Panc1 (cell line): ENCODE results near the gene NTM. TPM values are rescaled to one million over a fixed set of nuclear protein-coding genes. Genes with fewer than 3 reads are reported as not detected.

Experiments used
- ATAC-seq: fragments of 200-7000 bp; cut with Tn5 transposase; 2 replicates; pipeline ENCODE4 v1.9.1; 2020; ENCODE audit warnings: mild to moderate bottlenecking, moderate library complexity
- BruUV-seq: library from RNA; stranded (reverse); fragments of 400-500 nt; replicated peaks from 2 replicates; lab custom pipeline; 2021; lab: Mats Ljungman, UMichigan
- CTCF ChIA-PET: fragments of 300-600 bp; sonication (Branson Sonifier 250); formaldehyde crosslinking; loops from one replicate; lab custom pipeline; 2022; ENCODE audit warnings: antibody characterized with exemption; lab: Charles Lee
- POLR2A ChIA-PET: fragments of 300-600 bp; sonication (Branson Sonifier 250); formaldehyde crosslinking; loops from one replicate; lab custom pipeline; 2022; ENCODE audit warnings: antibody characterized with exemption; lab: Charles Lee
- DNase-seq: peaks from one replicate; pipeline ENCODE4 v3.0.0-alpha.2; 2010; ENCODE audit warnings: low read depth, low spot score
- H3K27ac ChIP-seq: 2 replicates; pipeline ENCODE4 v1.5.1; 2011; ENCODE audit warnings: mild to moderate bottlenecking, low read length, inconsistent platforms
- H3K27me3 ChIP-seq: fragments of 200-500 bp; sonication (Bioruptor generic); 2 replicates; pipeline ENCODE4 v1.6.0; 2014; ENCODE audit warnings: low read length, inconsistent platforms; ENCODE audit not compliant: control insufficient read depth, insufficient read depth
- H3K36me3 ChIP-seq: fragments of 200-500 bp; sonication (Bioruptor generic); 2 replicates; pipeline ENCODE4 v1.5.1; 2014; ENCODE audit warnings: inconsistent platforms, mild to moderate bottlenecking, low read length, moderate library complexity; ENCODE audit not compliant: control insufficient read depth, insufficient read depth
- H3K4me1 ChIP-seq: 2 replicates; pipeline ENCODE4 v1.5.1; 2011; ENCODE audit warnings: inconsistent platforms, mild to moderate bottlenecking, low read length, moderate library complexity; ENCODE audit not compliant: control insufficient read depth, insufficient read depth
- H3K4me3 ChIP-seq, 2 experiments: 2 replicates each; pipeline ENCODE4 v1.5.1; 2011 to 2012; ENCODE audit warnings: low read depth in 2 of 2, low read length in 2 of 2, mild to moderate bottlenecking in 2 of 2, inconsistent platforms in 1 of 2, moderate library complexity in 1 of 2
- H3K9me3 ChIP-seq: fragments of 200-500 bp; sonication (Bioruptor generic); 2 replicates; pipeline ENCODE4 v1.5.1; 2014; ENCODE audit warnings: low read depth, mild to moderate bottlenecking, inconsistent platforms, low read length, moderate library complexity; ENCODE audit not compliant: control insufficient read depth, insufficient read depth
- POLR2AphosphoS5 ChIP-seq: IDR thresholded peaks from 2 replicates; pipeline ENCODE4 v1.6.1; 2012; ENCODE audit warnings: mild to moderate bottlenecking, low read depth, low read length, moderate library complexity
- SIN3A ChIP-seq: IDR thresholded peaks from 2 replicates; pipeline ENCODE4 v1.6.1; 2012; ENCODE audit warnings: low read depth, mild to moderate bottlenecking, low read length, moderate library complexity, borderline replicate concordance; ENCODE audit not compliant: insufficient read depth
- TCF7L2 ChIP-seq: IDR thresholded peaks from 2 replicates; pipeline ENCODE4 v1.6.1; 2011; ENCODE audit warnings: mild to moderate bottlenecking, low read depth, low read length, inconsistent platforms
- in situ Hi-C: cut with HindIII; loops from 2 replicates; pipeline ENCODE4 v1.10.0; 2016; ENCODE audit warnings: low sequenced_read_pairs, low pct_unique_long_range_greater_than_20kb
- intact Hi-C: fragments of 100-400 bp; cut with micrococcal nuclease; formaldehyde crosslinking; loops from one replicate; pipeline ENCODE4 v1.10.0; 2022; ENCODE audit not compliant: unreplicated experiment
- total RNA-seq: library from RNA; stranded (reverse); gene quantifications from one replicate; pipeline ENCODE4 v1.2.1, GENCODE V29; 2021; ENCODE audit not compliant: unreplicated experiment
- TF ChIP-seq, protein P1 (sequence below), 2 experiments: IDR thresholded peaks; 2 replicates each; pipeline ENCODE4 v1.6.1; 2011 to 2012; ENCODE audit warnings: low read depth in 2 of 2, control low read depth in 1 of 2, low read length in 1 of 2, mild to moderate bottlenecking in 1 of 2, moderate library complexity in 1 of 2; ENCODE audit not compliant: insufficient read depth in 1 of 2
- TF ChIP-seq, protein P2 (sequence below): fragments of 450-650 bp; IDR thresholded peaks from 2 replicates; pipeline ENCODE4 v1.5.1; 2017; ENCODE audit warnings: mild to moderate bottlenecking

Gene NTM
- total RNA-seq, 1 experiment from 2014 or later = 0.10 TPM

DNA sequence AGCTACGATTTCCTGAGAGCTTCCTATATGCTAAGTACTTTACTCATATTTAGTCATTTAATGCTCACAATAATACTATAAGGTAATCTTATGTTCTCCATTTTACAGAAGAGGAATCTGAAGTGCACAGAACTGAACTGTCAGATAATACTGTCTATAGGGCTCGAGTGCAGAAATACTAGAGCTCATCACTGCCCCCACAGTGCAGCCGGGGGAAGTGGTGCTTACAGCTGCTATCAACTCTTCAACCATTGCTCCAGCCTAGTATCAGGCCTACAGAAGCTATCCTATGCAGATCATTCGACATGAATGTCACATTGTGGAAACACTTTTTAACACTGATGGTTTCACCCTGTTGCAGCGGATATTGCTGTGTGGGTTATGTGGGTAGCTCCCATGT is 929.9 kb downstream of the NTM start:
- DNase-seq (no peak), ATAC-seq (no peak)
- BruUV-seq = no TSS peak
- H3K4me3 ChIP-seq = no peak overlapping the region
- intact Hi-C loops (no loop called here), in situ Hi-C loops (no loop called here)
- TF ChIP-seq SIN3A (no peak), POLR2AphosphoS5 (no peak), TCF7L2 (no peak)
- TF ChIP-seq, protein P1, sequence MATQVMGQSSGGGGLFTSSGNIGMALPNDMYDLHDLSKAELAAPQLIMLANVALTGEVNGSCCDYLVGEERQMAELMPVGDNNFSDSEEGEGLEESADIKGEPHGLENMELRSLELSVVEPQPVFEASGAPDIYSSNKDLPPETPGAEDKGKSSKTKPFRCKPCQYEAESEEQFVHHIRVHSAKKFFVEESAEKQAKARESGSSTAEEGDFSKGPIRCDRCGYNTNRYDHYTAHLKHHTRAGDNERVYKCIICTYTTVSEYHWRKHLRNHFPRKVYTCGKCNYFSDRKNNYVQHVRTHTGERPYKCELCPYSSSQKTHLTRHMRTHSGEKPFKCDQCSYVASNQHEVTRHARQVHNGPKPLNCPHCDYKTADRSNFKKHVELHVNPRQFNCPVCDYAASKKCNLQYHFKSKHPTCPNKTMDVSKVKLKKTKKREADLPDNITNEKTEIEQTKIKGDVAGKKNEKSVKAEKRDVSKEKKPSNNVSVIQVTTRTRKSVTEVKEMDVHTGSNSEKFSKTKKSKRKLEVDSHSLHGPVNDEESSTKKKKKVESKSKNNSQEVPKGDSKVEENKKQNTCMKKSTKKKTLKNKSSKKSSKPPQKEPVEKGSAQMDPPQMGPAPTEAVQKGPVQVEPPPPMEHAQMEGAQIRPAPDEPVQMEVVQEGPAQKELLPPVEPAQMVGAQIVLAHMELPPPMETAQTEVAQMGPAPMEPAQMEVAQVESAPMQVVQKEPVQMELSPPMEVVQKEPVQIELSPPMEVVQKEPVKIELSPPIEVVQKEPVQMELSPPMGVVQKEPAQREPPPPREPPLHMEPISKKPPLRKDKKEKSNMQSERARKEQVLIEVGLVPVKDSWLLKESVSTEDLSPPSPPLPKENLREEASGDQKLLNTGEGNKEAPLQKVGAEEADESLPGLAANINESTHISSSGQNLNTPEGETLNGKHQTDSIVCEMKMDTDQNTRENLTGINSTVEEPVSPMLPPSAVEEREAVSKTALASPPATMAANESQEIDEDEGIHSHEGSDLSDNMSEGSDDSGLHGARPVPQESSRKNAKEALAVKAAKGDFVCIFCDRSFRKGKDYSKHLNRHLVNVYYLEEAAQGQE (IDR thresholded peaks at IDR 0.05; ENCODE audit: insufficient read depth in 1 of 2, low read depth in 2 of 2, low read length in 1 of 2) = no peak
- TF ChIP-seq, protein P2, sequence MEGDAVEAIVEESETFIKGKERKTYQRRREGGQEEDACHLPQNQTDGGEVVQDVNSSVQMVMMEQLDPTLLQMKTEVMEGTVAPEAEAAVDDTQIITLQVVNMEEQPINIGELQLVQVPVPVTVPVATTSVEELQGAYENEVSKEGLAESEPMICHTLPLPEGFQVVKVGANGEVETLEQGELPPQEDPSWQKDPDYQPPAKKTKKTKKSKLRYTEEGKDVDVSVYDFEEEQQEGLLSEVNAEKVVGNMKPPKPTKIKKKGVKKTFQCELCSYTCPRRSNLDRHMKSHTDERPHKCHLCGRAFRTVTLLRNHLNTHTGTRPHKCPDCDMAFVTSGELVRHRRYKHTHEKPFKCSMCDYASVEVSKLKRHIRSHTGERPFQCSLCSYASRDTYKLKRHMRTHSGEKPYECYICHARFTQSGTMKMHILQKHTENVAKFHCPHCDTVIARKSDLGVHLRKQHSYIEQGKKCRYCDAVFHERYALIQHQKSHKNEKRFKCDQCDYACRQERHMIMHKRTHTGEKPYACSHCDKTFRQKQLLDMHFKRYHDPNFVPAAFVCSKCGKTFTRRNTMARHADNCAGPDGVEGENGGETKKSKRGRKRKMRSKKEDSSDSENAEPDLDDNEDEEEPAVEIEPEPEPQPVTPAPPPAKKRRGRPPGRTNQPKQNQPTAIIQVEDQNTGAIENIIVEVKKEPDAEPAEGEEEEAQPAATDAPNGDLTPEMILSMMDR = peak; percentile 45
- POLR2A ChIA-PET = no interaction called here
- no peak overlapping the region for H3K27ac ChIP-seq
- H3K36me3 ChIP-seq = no peaks in the 10 kb centered on the region
- no peaks in the 10 kb centered on the region for H3K4me1 ChIP-seq
- H3K27me3 ChIP-seq = no peaks in the 10 kb centered on the region
- CTCF ChIA-PET = interaction anchor here (0.5 to 0.6 kb wide), 3 partner anchors 182 to 393 kb away, joined by 5 to 7 read pairs (median 6); no protein-coding TSS in a partner anchor
- H3K9me3 ChIP-seq = no peaks in the 10 kb centered on the region

DNA sequence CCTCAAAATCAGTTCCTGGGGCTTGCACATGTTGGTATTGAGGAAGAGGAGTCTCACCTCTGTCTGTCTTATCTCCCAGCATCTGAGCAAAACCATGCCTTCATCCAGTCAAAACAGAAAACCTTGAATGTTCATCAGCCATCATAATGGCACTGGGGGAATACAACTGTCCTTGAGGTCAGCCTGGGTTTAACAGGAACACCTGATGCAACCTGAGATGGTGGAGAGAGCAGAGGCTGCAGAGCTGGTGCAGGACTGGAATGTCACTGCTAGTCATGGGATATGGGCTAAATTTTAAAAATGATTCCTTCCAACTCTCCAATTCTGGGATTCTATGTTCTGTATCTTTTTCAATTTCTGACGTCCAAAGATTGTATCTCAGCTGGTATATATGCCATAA is 931.0 kb downstream of the NTM start:
- CTCF ChIA-PET = no interaction called here

More for the DNA sequence above, 931.0 kb downstream of the NTM start:
- TF ChIP-seq, protein P2 = no peak
- TF ChIP-seq TCF7L2 = no peak
- no peak for TF ChIP-seq SIN3A
- TF ChIP-seq POLR2AphosphoS5 = no peak
- TF ChIP-seq, protein P1 (IDR thresholded peaks at IDR 0.05; ENCODE audit: insufficient read depth in 1 of 2, low read depth in 2 of 2, low read length in 1 of 2) = no peak
- Histone ChIP-seq H3K36me3 (no peaks in the 10 kb centered on the region), H3K27ac (no peak overlapping the region), H3K27me3 (no peaks in the 10 kb centered on the region), H3K9me3 (no peaks in the 10 kb centered on the region), H3K4me1 (no peaks in the 10 kb centered on the region), H3K4me3 (no peak overlapping the region)
- in situ Hi-C loops = no loop called here
- no peak for DNase-seq
- POLR2A ChIA-PET = no interaction called here
- no peak for ATAC-seq
- BruUV-seq = no TSS peak
- intact Hi-C loops = no loop called here
